DOHH2 (cell line): ENCODE measurements around the gene MAP1B.

Source experiments
- H3F3A ChIP-seq: fragments of 200-600 bp; sonication (generic), shearing (Covaris generic); 2 replicates; pipeline ENCODE4 v1.6.0; 2016; ENCODE audit warnings: antibody characterized with exemption, mild to moderate bottlenecking; ENCODE audit not compliant: control insufficient read depth, insufficient read depth
- H3K27ac ChIP-seq: fragments of 200-600 bp; sonication (generic); 2 replicates; pipeline ENCODE4 v1.5.1; 2014; ENCODE audit warnings: low read depth, mild to moderate bottlenecking, low read length, moderate library complexity
- H3K27me3 ChIP-seq: fragments of 200-600 bp; sonication (generic); 2 replicates; pipeline ENCODE4 v1.6.1; 2014; ENCODE audit warnings: mild to moderate bottlenecking, low read length, mixed read lengths; ENCODE audit not compliant: control insufficient read depth
- H3K36me3 ChIP-seq: fragments of 200-600 bp; sonication (generic); 2 replicates; pipeline ENCODE4 v1.6.1; 2014; ENCODE audit warnings: mild to moderate bottlenecking, low read length, moderate library complexity, mixed read lengths; ENCODE audit not compliant: control insufficient read depth
- H3K4me1 ChIP-seq: fragments of 200-600 bp; sonication (generic); 2 replicates; pipeline ENCODE4 v1.6.1; 2014; ENCODE audit warnings: mild to moderate bottlenecking, low read length, mixed read lengths; ENCODE audit not compliant: control insufficient read depth
- H3K4me2 ChIP-seq: fragments of 200-600 bp; sonication (generic); 2 replicates; pipeline ENCODE4 v1.6.0; 2014; ENCODE audit warnings: mild to moderate bottlenecking, low read length, moderate library complexity
- H3K4me3 ChIP-seq: fragments of 200-600 bp; sonication (generic); 2 replicates; pipeline ENCODE4 v1.5.1; 2014; ENCODE audit warnings: mild to moderate bottlenecking, low read length, mixed read lengths
- H3K79me2 ChIP-seq: fragments of 200-600 bp; sonication (generic); 2 replicates; pipeline ENCODE4 v1.6.1; 2014; ENCODE audit warnings: mild to moderate bottlenecking, low read length, mixed read lengths; ENCODE audit not compliant: control insufficient read depth
- H3K9me2 ChIP-seq: fragments of 200-600 bp; sonication (generic); replicated peaks from 2 replicates; pipeline ENCODE4 v1.6.1; 2014; ENCODE audit warnings: mild to moderate bottlenecking, low read length, mixed read lengths; ENCODE audit not compliant: control insufficient read depth
- H3K9me3 ChIP-seq: fragments of 200-600 bp; sonication (generic); 2 replicates; pipeline ENCODE4 v1.6.1; 2014; ENCODE audit warnings: antibody characterized with exemption, low read length, mixed read lengths; ENCODE audit not compliant: control insufficient read depth, insufficient read depth
- H4K20me1 ChIP-seq: fragments of 200-600 bp; sonication (generic); 2 replicates; pipeline ENCODE4 v1.6.0; 2014; ENCODE audit warnings: low read depth, mild to moderate bottlenecking, antibody characterized with exemption, low read length, moderate library complexity; ENCODE audit not compliant: control insufficient read depth, insufficient read depth
- CTCF ChIP-seq: fragments of 200-600 bp; sonication (generic); IDR thresholded peaks from one replicate; pipeline ENCODE4 v1.5.1; 2014; ENCODE audit warnings: antibody characterized with exemption, mild to moderate bottlenecking, low read depth, low read length; ENCODE audit not compliant: poor library complexity, severe bottlenecking
- EZH2phosphoT487 ChIP-seq: fragments of 200-600 bp; sonication (generic); IDR thresholded peaks from 2 replicates; pipeline ENCODE4 v1.6.1; 2017; ENCODE audit warnings: borderline replicate concordance, mild to moderate bottlenecking, antibody characterized with exemption, low read length, moderate library complexity, mixed read lengths

MAP1B gene

GRCh38 chr5:72238712-72239445 is 131.6 kb downstream of the MAP1B start:
- Histone ChIP-seq H3K9me3 (no peaks in the 10 kb centered on the region), H3K9me2 (no peaks in the 10 kb centered on the region), H4K20me1 (no peaks in the 10 kb centered on the region), H3F3A (no peaks in the 10 kb centered on the region), H3K4me3 (no peak overlapping the region), H3K79me2 (peaks cover 17% of the 10 kb centered on the region), H3K36me3 (peaks cover 70% of the 10 kb centered on the region), H3K27me3 (no peaks in the 10 kb centered on the region), H3K4me2 (no peak overlapping the region), H3K27ac (no peak overlapping the region), H3K4me1 (peaks cover 20% of the 10 kb centered on the region)
- TF ChIP-seq EZH2phosphoT487 (no peak), CTCF (no peak)

GRCh38 chr5:72241346-72242003 is 134.2 kb downstream of the MAP1B start:
- Histone ChIP-seq H3K27ac (no peak overlapping the region), H3K9me3 (no peaks in the 10 kb centered on the region), H3K4me2 (no peak overlapping the region), H3K4me3 (no peak overlapping the region), H3F3A (no peaks in the 10 kb centered on the region), H4K20me1 (no peaks in the 10 kb centered on the region), H3K27me3 (no peaks in the 10 kb centered on the region), H3K79me2 (peaks cover 35% of the 10 kb centered on the region), H3K36me3 (peaks cover 46% of the 10 kb centered on the region), H3K4me1 (no peaks in the 10 kb centered on the region), H3K9me2 (no peaks in the 10 kb centered on the region)
- no peak for TF ChIP-seq CTCF
- TF ChIP-seq EZH2phosphoT487 = no peak

GRCh38 chr5:72242796-72243475 is 135.7 kb downstream of the MAP1B start:
- peaks cover 7% of the 10 kb centered on the region for H3K4me1 ChIP-seq
- no peaks in the 10 kb centered on the region for H3K9me2 ChIP-seq
- H3K27ac ChIP-seq = no peak overlapping the region
- no peaks in the 10 kb centered on the region for H3K9me3 ChIP-seq
- no peak overlapping the region for H3K4me3 ChIP-seq
- no peaks in the 10 kb centered on the region for H3K27me3 ChIP-seq
- 0 out of 2 replicates have a peak, but pooled peaks cover 4% of the 10 kb centered on the region for H3F3A ChIP-seq
- no peaks in the 10 kb centered on the region for H4K20me1 ChIP-seq
- H3K79me2 ChIP-seq = peaks cover 46% of the 10 kb centered on the region
- H3K36me3 ChIP-seq = peaks cover 38% of the 10 kb centered on the region
- TF ChIP-seq CTCF (no peak), EZH2phosphoT487 (no peak)
- H3K4me2 ChIP-seq = no peak overlapping the region
